NK-92 (cell line): Measurements from ENCODE around the gene CAMK4.

ENCODE experiments used
- DNase-seq: peaks from one replicate; lab custom pipeline; 2025; ENCODE audit not compliant: unreplicated experiment; lab: John Stamatoyannopoulos, UW

CAMK4 gene

GRCh38 chr5:111530298-111530740 lies 306.1 kb downstream of the CAMK4 start:
- peak; percentile 36 for DNase-seq

DNA sequence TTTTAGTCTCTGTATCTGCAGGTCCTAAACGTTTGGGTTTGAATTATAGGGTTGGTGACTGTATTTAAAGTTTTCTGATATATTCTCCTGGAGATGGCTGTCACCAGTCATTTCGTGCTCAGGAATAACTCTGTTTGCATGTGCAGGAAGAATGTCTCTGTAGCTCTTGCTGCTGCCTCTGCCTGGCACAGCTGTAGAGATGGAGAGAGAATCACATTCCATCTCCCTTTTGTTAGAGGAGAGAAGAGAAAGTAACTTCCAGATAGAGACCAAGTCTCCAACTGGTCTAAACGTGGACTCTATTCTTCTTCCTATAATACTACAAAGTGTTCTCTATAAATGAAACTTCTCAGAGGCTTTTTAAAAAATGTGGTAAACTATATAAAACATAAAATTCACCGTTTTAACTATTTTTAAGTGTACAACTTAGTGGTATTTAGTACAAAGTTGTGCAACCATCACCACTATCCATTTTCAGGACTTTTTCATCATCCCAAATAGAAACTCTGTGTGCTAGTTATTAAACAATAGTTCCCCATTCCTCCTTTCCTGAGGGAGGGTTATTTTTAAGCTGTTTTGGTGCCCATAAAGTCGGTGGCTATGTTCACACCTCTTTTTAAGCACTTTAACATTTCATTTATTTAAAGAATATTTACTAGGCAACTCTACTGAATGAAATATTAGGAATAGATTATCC lies 308.9 kb downstream of the CAMK4 start:
- DNase-seq = no peak

GRCh38 chr5:111535879-111536549 lies 311.8 kb downstream of the CAMK4 start:
- no peak for DNase-seq

GRCh38 chr5:111537141-111538024 lies 313.2 kb downstream of the CAMK4 start:
- DNase-seq = no peak
